Dendritic cell treated with granulocyte-macrophage colony-stimulating factor and Interleukin-4, amounts not matched to agents 40 ng/mL and 50 ng/mL, for 4 days (primary cell): Measurements from ENCODE around the gene TLCD3B.

Experiments
- H3K27ac Mint-ChIP-seq: one replicate; pipeline ENCODE4 v1.8.0; 2022; ENCODE audit warnings: mild to moderate bottlenecking, mixed read lengths
- H3K27me3 Mint-ChIP-seq: one replicate; pipeline ENCODE4 v1.8.0; 2022; ENCODE audit warnings: mild to moderate bottlenecking, mixed read lengths
- H3K36me3 Mint-ChIP-seq: one replicate; pipeline ENCODE4 v1.8.0; 2022; ENCODE audit warnings: low read depth, mixed read lengths
- H3K4me1 Mint-ChIP-seq: one replicate; pipeline ENCODE4 v1.8.0; 2022; ENCODE audit warnings: low read depth, mixed read lengths
- H3K4me3 Mint-ChIP-seq: one replicate; pipeline ENCODE4 v1.8.0; 2022; ENCODE audit warnings: mild to moderate bottlenecking, moderate library complexity, mixed read lengths
- H3K9me3 Mint-ChIP-seq: one replicate; pipeline ENCODE4 v1.8.0; 2022; ENCODE audit warnings: mixed read lengths
- intact Hi-C: fragments of 100-400 bp; cut with micrococcal nuclease; formaldehyde crosslinking; loops from one replicate; pipeline ENCODE4 v1.15.0; 2022

The TLCD3B gene

GRCh38 chr16:29989111-29989858 lies 41.8 kb downstream of the TLCD3B start:
- Mint-ChIP-seq H3K4me1 (peaks cover 12% of the 10 kb centered on the region), H3K36me3 (peaks cover 99% of the 10 kb centered on the region), H3K9me3 (no peaks in the 10 kb centered on the region), H3K27ac (no peak overlapping the region), H3K27me3 (no peaks in the 10 kb centered on the region), H3K4me3 (no peak overlapping the region)
- intact Hi-C loops, result no loop called here

DNA sequence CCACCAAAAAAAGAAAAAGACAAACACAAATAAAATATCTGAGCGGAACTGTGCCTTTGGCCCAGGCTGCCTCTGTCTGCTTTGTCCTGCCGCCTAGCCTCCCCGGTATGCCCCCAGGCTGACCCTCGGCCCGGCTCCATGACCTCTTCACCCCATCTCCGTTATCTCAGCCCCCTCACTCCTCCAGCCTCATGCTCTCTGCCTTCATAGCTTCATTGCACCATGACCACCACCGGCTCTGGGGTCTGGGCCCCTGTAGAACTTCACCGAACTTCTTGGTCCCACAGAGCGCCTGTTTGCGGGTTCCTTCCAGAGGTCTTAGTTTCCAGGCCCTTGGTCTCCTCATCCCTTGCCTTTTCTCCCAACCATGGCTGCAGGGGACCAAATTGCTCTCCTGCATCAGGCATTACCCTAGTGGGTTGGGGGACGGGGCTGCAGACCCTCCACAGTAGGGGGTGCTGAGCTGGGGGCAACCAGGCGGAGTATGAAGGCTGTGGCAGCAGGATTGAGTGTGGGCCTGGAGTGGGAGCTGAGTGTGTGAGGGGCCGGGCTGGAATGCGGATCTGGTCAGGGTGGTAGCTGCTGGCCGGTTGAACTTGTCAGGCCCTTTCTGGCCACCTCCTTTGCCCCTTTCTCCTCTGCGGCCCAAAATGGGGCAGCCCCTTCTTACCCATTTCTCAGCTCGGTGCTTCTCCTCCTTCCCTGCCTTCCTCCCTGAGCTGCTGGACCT lies 42.6 kb downstream of the TLCD3B start:
- Mint-ChIP-seq H3K27me3 (no peaks in the 10 kb centered on the region), H3K4me1 (peaks cover 5% of the 10 kb centered on the region), H3K4me3 (no peak overlapping the region), H3K27ac (no peak overlapping the region), H3K36me3 (peaks cover 100% of the 10 kb centered on the region), H3K9me3 (no peaks in the 10 kb centered on the region)
- intact Hi-C loops, result no loop called here

DNA sequence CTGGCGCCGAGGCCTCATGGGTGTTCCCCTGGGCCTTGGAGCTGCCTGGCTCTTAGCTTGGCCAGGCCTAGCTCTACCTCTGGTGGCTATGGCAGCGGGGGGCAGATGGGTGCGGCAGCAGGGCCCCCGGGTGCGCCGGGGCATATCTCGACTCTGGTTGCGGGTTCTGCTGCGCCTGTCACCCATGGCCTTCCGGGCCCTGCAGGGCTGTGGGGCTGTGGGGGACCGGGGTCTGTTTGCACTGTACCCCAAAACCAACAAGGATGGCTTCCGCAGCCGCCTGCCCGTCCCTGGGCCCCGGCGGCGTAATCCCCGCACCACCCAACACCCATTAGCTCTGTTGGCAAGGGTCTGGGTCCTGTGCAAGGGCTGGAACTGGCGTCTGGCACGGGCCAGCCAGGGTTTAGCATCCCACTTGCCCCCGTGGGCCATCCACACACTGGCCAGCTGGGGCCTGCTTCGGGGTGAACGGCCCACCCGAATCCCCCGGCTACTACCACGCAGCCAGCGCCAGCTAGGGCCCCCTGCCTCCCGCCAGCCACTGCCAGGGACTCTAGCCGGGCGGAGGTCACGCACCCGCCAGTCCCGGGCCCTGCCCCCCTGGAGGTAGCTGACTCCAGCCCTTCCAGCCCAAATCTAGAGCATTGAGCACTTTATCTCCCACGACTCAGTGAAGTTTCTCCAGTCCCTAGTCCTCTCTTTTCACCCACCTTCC lies 43.5 kb downstream of the TLCD3B start:
- H3K9me3 Mint-ChIP-seq, result no peaks in the 10 kb centered on the region
- intact Hi-C loops, result no loop called here
- H3K4me3 Mint-ChIP-seq, result no peak overlapping the region
- H3K27ac Mint-ChIP-seq, result no peak overlapping the region
- H3K4me1 Mint-ChIP-seq, result peaks cover 2% of the 10 kb centered on the region
- H3K27me3 Mint-ChIP-seq, result no peaks in the 10 kb centered on the region
- H3K36me3 Mint-ChIP-seq, result peaks cover 100% of the 10 kb centered on the region

DNA sequence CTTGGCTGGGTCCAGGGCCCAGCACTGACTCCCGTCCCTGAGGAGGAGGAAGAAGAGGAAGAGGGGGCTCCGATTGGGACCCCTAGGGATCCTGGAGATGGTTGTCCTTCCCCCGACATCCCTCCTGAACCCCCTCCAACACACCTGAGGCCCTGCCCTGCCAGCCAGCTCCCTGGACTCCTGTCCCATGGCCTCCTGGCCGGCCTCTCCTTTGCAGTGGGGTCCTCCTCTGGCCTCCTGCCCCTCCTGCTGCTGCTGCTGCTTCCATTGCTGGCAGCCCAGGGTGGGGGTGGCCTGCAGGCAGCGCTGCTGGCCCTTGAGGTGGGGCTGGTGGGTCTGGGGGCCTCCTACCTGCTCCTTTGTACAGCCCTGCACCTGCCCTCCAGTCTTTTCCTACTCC lies 44.1 kb downstream of the TLCD3B start:
- H3K27me3 Mint-ChIP-seq, result no peaks in the 10 kb centered on the region
- intact Hi-C loops, result no loop called here
- no peaks in the 10 kb centered on the region for H3K4me1 Mint-ChIP-seq
- H3K4me3 Mint-ChIP-seq, result no peak overlapping the region
- no peaks in the 10 kb centered on the region for H3K9me3 Mint-ChIP-seq
- peaks cover 100% of the 10 kb centered on the region for H3K36me3 Mint-ChIP-seq
- H3K27ac Mint-ChIP-seq, result no peak overlapping the region

GRCh38 chr16:29986231-29986630 lies 44.8 kb downstream of the TLCD3B start:
- Mint-ChIP-seq H3K27me3 (no peaks in the 10 kb centered on the region), H3K36me3 (peaks cover 100% of the 10 kb centered on the region), H3K4me1 (no peaks in the 10 kb centered on the region), H3K9me3 (no peaks in the 10 kb centered on the region), H3K27ac (no peak overlapping the region), H3K4me3 (no peak overlapping the region)
- intact Hi-C loops, result no loop called here

GRCh38 chr16:29985271-29985811 lies 45.7 kb downstream of the TLCD3B start:
- Mint-ChIP-seq H3K4me3 (no peak overlapping the region), H3K36me3 (peaks cover 100% of the 10 kb centered on the region), H3K9me3 (no peaks in the 10 kb centered on the region), H3K27ac (no peak overlapping the region), H3K27me3 (no peaks in the 10 kb centered on the region), H3K4me1 (no peaks in the 10 kb centered on the region)
- intact Hi-C loops, result no loop called here

- Mint-ChIP-seq H3K4me3 (no peak overlapping the region), H3K4me1 (no peaks in the 10 kb centered on the region), H3K9me3 (no peaks in the 10 kb centered on the region), H3K36me3 (peaks cover 100% of the 10 kb centered on the region), H3K27me3 (no peaks in the 10 kb centered on the region), H3K27ac (no peak overlapping the region)
- intact Hi-C loops, result no loop called here
Measured at GRCh38 chr16:29984764-29985147, 46.3 kb downstream of the TLCD3B start.

GRCh38 chr16:29984137-29984763 lies 46.8 kb downstream of the TLCD3B start:
- Mint-ChIP-seq H3K27me3 (no peaks in the 10 kb centered on the region), H3K4me1 (no peaks in the 10 kb centered on the region), H3K36me3 (peaks cover 100% of the 10 kb centered on the region), H3K4me3 (no peak overlapping the region), H3K27ac (no peak overlapping the region), H3K9me3 (no peaks in the 10 kb centered on the region)
- intact Hi-C loops, result no loop called here

- H3K4me3 Mint-ChIP-seq, result no peak overlapping the region
- H3K9me3 Mint-ChIP-seq, result no peaks in the 10 kb centered on the region
- H3K36me3 Mint-ChIP-seq, result peaks cover 100% of the 10 kb centered on the region
- H3K4me1 Mint-ChIP-seq, result peaks cover under 1% of the 10 kb centered on the region
- intact Hi-C loops, result no loop called here
- H3K27me3 Mint-ChIP-seq, result no peaks in the 10 kb centered on the region
- H3K27ac Mint-ChIP-seq, result no peak overlapping the region
Measured at GRCh38 chr16:29983420-29984136, 47.5 kb downstream of the TLCD3B start.

DNA sequence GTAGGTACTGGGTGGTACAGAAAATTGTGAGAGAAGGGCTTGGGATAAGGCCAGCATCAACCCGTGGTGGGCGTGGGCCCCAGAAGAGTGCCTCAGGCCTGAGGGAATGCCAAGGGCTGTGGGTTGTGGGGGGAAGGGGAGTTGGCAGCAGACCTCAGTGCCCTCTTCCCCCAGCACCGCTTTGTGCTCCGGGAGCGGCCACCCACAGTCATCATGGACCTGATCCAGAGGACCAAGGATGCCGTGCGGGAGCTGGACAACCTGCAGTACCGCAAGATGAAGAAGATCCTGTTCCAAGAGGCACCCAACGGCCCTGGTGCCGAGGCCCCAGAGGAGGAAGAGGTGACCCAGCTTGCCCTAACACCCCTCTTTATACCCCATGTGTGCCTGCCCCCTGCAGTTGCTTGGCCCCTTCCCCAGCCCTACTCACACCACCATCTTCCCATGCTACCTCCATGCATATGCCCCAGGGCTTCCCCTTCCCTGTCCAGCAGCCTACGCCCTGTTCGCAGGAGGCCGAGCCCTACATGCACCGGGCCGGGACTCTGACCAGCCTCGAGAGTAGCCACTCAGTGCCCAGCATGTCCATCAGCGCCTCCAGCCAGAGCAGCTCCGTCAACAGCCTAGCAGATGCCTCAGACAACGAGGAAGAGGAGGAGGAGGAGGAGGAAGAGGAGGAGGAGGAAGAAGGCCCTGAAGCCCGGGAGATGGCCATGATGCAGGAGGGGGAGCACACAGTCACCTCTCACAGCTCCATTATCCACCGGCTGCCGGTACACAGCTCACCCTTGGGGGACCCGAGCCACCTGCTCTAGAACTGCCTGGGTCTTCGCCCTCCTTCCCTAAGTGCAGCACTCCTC lies 48.3 kb downstream of the TLCD3B start:
- H3K9me3 Mint-ChIP-seq, result no peaks in the 10 kb centered on the region
- peaks cover 100% of the 10 kb centered on the region for H3K36me3 Mint-ChIP-seq

DNA sequence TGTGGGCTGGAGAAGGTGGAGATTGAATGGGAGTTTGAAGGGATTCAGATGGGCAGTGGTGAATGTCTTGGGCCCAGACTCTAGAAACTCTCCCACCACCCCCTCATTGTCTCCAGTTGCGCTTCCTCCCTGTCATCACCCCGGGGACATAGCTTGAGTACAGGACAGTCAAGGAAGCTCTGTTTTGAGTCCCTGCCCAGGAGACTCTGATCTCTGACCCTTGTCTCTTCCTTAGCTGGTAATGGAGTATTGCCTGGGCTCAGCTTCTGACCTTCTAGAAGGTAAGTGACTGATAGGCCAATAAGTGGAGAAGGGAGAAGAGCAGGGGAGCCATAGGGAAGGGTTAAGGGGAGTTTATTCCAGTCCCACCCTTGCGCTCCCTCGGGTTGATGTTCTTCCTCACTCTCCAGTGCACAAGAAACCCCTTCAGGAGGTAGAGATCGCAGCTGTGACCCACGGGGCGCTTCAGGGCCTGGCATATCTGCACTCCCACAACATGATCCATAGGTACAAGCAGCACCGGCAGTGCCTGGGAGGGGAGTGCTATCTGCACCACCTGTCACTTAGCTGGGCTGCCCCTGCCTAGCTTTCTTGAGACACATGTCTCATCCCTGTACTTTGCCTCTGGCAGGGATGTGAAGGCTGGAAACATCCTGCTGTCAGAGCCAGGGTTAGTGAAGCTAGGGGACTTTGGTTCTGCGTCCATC lies 52.4 kb downstream of the TLCD3B start:
- Mint-ChIP-seq H3K4me3 (no peak overlapping the region), H3K27me3 (no peaks in the 10 kb centered on the region), H3K9me3 (no peaks in the 10 kb centered on the region), H3K4me1 (peaks cover 42% of the 10 kb centered on the region), H3K27ac (peak overlapping the region; percentile 3), H3K36me3 (peaks cover 81% of the 10 kb centered on the region)
- intact Hi-C loops, result loop anchor here (10.0 kb wide), 1 partner anchor 164 kb away; the partner anchor contains the start of genes PAGR1 and PRRT2

More for the DNA sequence above, 48.3 kb downstream of the TLCD3B start:
- intact Hi-C loops, result no loop called here
- H3K4me1 Mint-ChIP-seq, result peaks cover 8% of the 10 kb centered on the region
- no peak overlapping the region for H3K27ac Mint-ChIP-seq
- H3K4me3 Mint-ChIP-seq, result no peak overlapping the region
- H3K27me3 Mint-ChIP-seq, result no peaks in the 10 kb centered on the region

- Mint-ChIP-seq H3K4me1 (peaks cover 47% of the 10 kb centered on the region), H3K27me3 (no peaks in the 10 kb centered on the region), H3K4me3 (no peak overlapping the region), H3K36me3 (peaks cover 78% of the 10 kb centered on the region), H3K9me3 (no peaks in the 10 kb centered on the region), H3K27ac (no peak overlapping the region)
- intact Hi-C loops, result loop anchor here (10.0 kb wide), 1 partner anchor 163 kb away; the partner anchor contains the start of genes PAGR1 and PRRT2
Measured at GRCh38 chr16:29978081-29978480, 53.0 kb downstream of the TLCD3B start.
